ENCODE measurements around the gene CTNNA3. TPM values are rescaled to one million over a fixed set of nuclear protein-coding genes. Genes with fewer than 3 reads are reported as not detected.

CTNNA3 gene
- total RNA-seq, 1 donor from 2014 or later, result 159 TPM

GRCh38 chr10:66836771-66837170 lies 859.2 kb downstream of the CTNNA3 start:
- DNase-seq, result no peak
- no peaks in the 10 kb centered on the region for H3K36me3 ChIP-seq
- no peak overlapping the region for H3K4me3 ChIP-seq
- no peak overlapping the region for H3K27ac ChIP-seq (replicated peaks)
- H3K9me3 ChIP-seq (replicated peaks), result no peaks in the 10 kb centered on the region
- H3K4me1 ChIP-seq, result peaks cover 19% of the 10 kb centered on the region
- no peaks in the 10 kb centered on the region for H3K27me3 ChIP-seq (ENCODE audit: low read depth)
- intact Hi-C loops (cut with micrococcal nuclease), result no loop called here
- no peak for TF ChIP-seq CTCF (IDR thresholded peaks at IDR 0.05; ENCODE audit: borderline replicate concordance)

- H3K9me3 ChIP-seq (replicated peaks), result no peaks in the 10 kb centered on the region
- no peaks in the 10 kb centered on the region for H3K36me3 ChIP-seq
- no peak for DNase-seq
- no peaks in the 10 kb centered on the region for H3K27me3 ChIP-seq (ENCODE audit: low read depth)
- intact Hi-C loops (cut with micrococcal nuclease), result no loop called here
- H3K4me1 ChIP-seq, result peaks cover 19% of the 10 kb centered on the region
- H3K4me3 ChIP-seq, result no peak overlapping the region
- no peak for TF ChIP-seq CTCF (IDR thresholded peaks at IDR 0.05; ENCODE audit: borderline replicate concordance)
- H3K27ac ChIP-seq (replicated peaks), result no peak overlapping the region
Measured at GRCh38 chr10:66836057-66836456, 859.9 kb downstream of the CTNNA3 start.

- no peak overlapping the region for H3K27ac ChIP-seq (replicated peaks)
- intact Hi-C loops (cut with micrococcal nuclease), result no loop called here
- H3K4me3 ChIP-seq, result no peak overlapping the region
- no peaks in the 10 kb centered on the region for H3K9me3 ChIP-seq (replicated peaks)
- TF ChIP-seq CTCF (IDR thresholded peaks at IDR 0.05; ENCODE audit: borderline replicate concordance), result no peak
- DNase-seq, result no peak
- H3K4me1 ChIP-seq, result peaks cover 19% of the 10 kb centered on the region
- no peaks in the 10 kb centered on the region for H3K36me3 ChIP-seq
- H3K27me3 ChIP-seq (ENCODE audit: low read depth), result no peaks in the 10 kb centered on the region
Measured at GRCh38 chr10:66835400-66835799, 860.6 kb downstream of the CTNNA3 start.

GRCh38 chr10:66834802-66835201 lies 861.2 kb downstream of the CTNNA3 start:
- no peak overlapping the region for H3K27ac ChIP-seq (replicated peaks)
- peaks cover 19% of the 10 kb centered on the region for H3K4me1 ChIP-seq
- no peak for DNase-seq
- no peaks in the 10 kb centered on the region for H3K9me3 ChIP-seq (replicated peaks)
- intact Hi-C loops (cut with micrococcal nuclease), result no loop called here
- no peak overlapping the region for H3K4me3 ChIP-seq
- no peak for TF ChIP-seq CTCF (IDR thresholded peaks at IDR 0.05; ENCODE audit: borderline replicate concordance)
- H3K36me3 ChIP-seq, result no peaks in the 10 kb centered on the region
- no peaks in the 10 kb centered on the region for H3K27me3 ChIP-seq (ENCODE audit: low read depth)

GRCh38 chr10:66833861-66834260 lies 862.1 kb downstream of the CTNNA3 start:
- no peaks in the 10 kb centered on the region for H3K9me3 ChIP-seq (replicated peaks)
- no peaks in the 10 kb centered on the region for H3K36me3 ChIP-seq
- intact Hi-C loops (cut with micrococcal nuclease), result no loop called here
- H3K27ac ChIP-seq (replicated peaks), result no peak overlapping the region
- peaks cover 19% of the 10 kb centered on the region for H3K4me1 ChIP-seq
- no peak overlapping the region for H3K4me3 ChIP-seq
- DNase-seq, result no peak
- no peaks in the 10 kb centered on the region for H3K27me3 ChIP-seq (ENCODE audit: low read depth)
- no peak for TF ChIP-seq CTCF (IDR thresholded peaks at IDR 0.05; ENCODE audit: borderline replicate concordance)
